Adrenal gland (tissue), 5 donors: ENCODE data around the gene TNKS1BP1.

ENCODE experiments used
- CTCF ChIP-seq, 6 experiments: fragments of 450-650 bp in 4 of 6; fragments of 200-600 bp in 2 of 6; sonication (generic) in 1 of 6; IDR thresholded peaks; 1 replicate in 5 of 6; 2 replicates in 1 of 6; pipeline versions ENCODE4 v1.5.1 to v1.8.0; 2016 to 2021; ENCODE audit warnings: antibody characterized with exemption in 6 of 6, mild to moderate bottlenecking in 2 of 6, moderate library complexity in 1 of 6
- POLR2A ChIP-seq, 2 donors: fragments of 450-650 bp; IDR thresholded peaks; one replicate each; pipeline ENCODE4 v1.6.1; 2017; ENCODE audit warnings: antibody characterized with exemption in 2 of 2, mild to moderate bottlenecking in 2 of 2, moderate library complexity in 1 of 2
- donor health status: DM: no; HTN: no; CAD: no.

- TF ChIP-seq POLR2A (IDR thresholded peaks at IDR 0.05) (no peak), CTCF (IDR thresholded peaks at IDR 0.05) (no peak)
These were observed 25.5 kb downstream of the TNKS1BP1 start for GRCh38 chr11:57299150-57299737.
